ENCODE measurements around the gene FRY. TPM values are rescaled to one million over a fixed set of nuclear protein-coding genes. Genes with fewer than 3 reads are reported as not detected.

FRY gene
- total and polyA plus RNA-seq, 10 of the 15 experiments (the other 5 are each of a cell fraction or from before 2014, with no cell fraction given): 0.18 to 1.4 (median 0.30) TPM

DNA sequence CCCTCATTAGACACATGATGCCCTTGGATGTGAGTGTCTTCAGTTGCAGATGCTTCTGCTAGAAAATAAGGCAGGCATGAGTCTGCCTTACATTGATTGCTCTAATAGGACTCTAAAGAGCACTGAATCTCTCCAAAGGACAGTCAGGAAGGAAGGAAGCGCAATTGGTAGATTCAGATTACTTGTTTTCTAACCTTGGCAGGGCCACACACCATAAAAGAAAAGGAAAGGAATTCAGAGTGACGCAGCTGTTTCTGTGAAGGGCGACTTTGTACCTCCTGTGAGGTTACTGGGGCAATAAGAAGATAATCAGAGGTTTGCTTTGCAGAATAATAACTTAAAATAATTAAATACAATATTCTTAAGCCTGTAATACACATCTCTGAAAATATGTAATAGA lies 48.0 kb downstream of the FRY start:
- RAD21 ChIA-PET (ENCODE audit: unreplicated experiment): no interaction called here

More for the DNA sequence above, 48.0 kb downstream of the FRY start:
- no peaks in the 10 kb centered on the region for H3K36me3 ChIP-seq (ENCODE audit: control insufficient read depth in 2 of 2, insufficient read depth in 2 of 2, low read length in 1 of 2)
- no peaks in the 10 kb centered on the region for H3K4me1 ChIP-seq (ENCODE audit: control insufficient read depth, insufficient read depth, low read length)
- no peak overlapping the region for H3K4me2 ChIP-seq (ENCODE audit: control insufficient read depth, insufficient read depth)
- no peaks in the 10 kb centered on the region for H3K27me3 ChIP-seq (replicated peaks in 1 of 2; ENCODE audit: control insufficient read depth in 2 of 2, insufficient read depth in 2 of 2, low read length in 1 of 2)
- no peak overlapping the region for H3K9ac ChIP-seq (ENCODE audit: control insufficient read depth, insufficient read depth, low read length)
- ChIA-PET SMC1A (ENCODE audit: uncharacterized antibody, unreplicated experiment) (no interaction called here), CTCF (interaction anchor here (0.6 kb wide), 1 partner anchor 77 kb away, joined by 3 read pairs; no protein-coding TSS in a partner anchor), POLR2A (no interaction called here)
- no peak for ATAC-seq
- no TSS peak for BruUV-seq (replicated peaks)
- DNase-seq (ENCODE audit: low read depth, low spot score): no peak
- WGBS (ENCODE audit: insufficient coverage, insufficient replicate concordance, low lambda C conversion rate, missing lambda C conversion rate): 44% methylated on average over 3 of the region's 3 CpGs
- H3K79me2 ChIP-seq (ENCODE audit: control insufficient read depth, insufficient read depth, low read length): no peaks in the 10 kb centered on the region
- no peak overlapping the region for H3K27ac ChIP-seq (ENCODE audit: control insufficient read depth, insufficient read depth)
- TF ChIP-seq, protein P1, sequence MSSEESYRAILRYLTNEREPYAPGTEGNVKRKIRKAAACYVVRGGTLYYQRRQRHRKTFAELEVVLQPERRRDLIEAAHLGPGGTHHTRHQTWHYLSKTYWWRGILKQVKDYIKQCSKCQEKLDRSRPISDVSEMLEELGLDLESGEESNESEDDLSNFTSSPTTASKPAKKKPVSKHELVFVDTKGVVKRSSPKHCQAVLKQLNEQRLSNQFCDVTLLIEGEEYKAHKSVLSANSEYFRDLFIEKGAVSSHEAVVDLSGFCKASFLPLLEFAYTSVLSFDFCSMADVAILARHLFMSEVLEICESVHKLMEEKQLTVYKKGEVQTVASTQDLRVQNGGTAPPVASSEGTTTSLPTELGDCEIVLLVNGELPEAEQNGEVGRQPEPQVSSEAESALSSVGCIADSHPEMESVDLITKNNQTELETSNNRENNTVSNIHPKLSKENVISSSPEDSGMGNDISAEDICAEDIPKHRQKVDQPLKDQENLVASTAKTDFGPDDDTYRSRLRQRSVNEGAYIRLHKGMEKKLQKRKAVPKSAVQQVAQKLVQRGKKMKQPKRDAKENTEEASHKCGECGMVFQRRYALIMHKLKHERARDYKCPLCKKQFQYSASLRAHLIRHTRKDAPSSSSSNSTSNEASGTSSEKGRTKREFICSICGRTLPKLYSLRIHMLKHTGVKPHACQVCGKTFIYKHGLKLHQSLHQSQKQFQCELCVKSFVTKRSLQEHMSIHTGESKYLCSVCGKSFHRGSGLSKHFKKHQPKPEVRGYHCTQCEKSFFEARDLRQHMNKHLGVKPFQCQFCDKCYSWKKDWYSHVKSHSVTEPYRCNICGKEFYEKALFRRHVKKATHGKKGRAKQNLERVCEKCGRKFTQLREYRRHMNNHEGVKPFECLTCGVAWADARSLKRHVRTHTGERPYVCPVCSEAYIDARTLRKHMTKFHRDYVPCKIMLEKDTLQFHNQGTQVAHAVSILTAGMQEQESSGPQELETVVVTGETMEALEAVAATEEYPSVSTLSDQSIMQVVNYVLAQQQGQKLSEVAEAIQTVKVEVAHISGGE (CRISPR knock-in tag; IDR thresholded peaks at IDR 0.05): no peak
- TF ChIP-seq MTA2 (IDR thresholded peaks at IDR 0.05; ENCODE audit: low read depth): no peak
- TF ChIP-seq MEF2B (IDR thresholded peaks at IDR 0.05; ENCODE audit: partially characterized antibody, poor library complexity, severe bottlenecking): no peak
- TF ChIP-seq, protein P2, sequence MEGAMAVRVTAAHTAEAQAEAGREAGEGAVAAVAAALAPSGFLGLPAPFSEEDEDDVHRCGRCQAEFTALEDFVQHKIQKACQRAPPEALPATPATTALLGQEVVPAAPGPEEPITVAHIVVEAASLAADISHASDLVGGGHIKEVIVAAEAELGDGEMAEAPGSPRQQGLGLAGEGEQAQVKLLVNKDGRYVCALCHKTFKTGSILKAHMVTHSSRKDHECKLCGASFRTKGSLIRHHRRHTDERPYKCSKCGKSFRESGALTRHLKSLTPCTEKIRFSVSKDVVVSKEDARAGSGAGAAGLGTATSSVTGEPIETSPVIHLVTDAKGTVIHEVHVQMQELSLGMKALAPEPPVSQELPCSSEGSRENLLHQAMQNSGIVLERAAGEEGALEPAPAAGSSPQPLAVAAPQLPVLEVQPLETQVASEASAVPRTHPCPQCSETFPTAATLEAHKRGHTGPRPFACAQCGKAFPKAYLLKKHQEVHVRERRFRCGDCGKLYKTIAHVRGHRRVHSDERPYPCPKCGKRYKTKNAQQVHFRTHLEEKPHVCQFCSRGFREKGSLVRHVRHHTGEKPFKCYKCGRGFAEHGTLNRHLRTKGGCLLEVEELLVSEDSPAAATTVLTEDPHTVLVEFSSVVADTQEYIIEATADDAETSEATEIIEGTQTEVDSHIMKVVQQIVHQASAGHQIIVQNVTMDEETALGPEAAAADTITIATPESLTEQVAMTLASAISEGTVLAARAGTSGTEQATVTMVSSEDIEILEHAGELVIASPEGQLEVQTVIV (IDR thresholded peaks at IDR 0.05; ENCODE audit: borderline replicate concordance, partially characterized antibody): no peak
- H4K20me1 ChIP-seq (ENCODE audit: control insufficient read depth, insufficient read depth): no peaks in the 10 kb centered on the region
- FAIRE-seq: no peak
- intact Hi-C loops (cut with micrococcal nuclease; ENCODE audit: unreplicated experiment) (no loop called here), in situ Hi-C loops (cut with MboI) (no loop called here)
- H2AFZ ChIP-seq (ENCODE audit: control insufficient read depth, low read depth, low read length): no peak overlapping the region
- no peak overlapping the region for H3K4me3 ChIP-seq
- no peaks in the 10 kb centered on the region for H3K9me3 ChIP-seq (replicated peaks; ENCODE audit: control insufficient read depth, insufficient read depth, low read length)
